HepG2 (cell line): ENCODE measurements around the gene SASH1.

Source experiments
- EP300 ChIP-seq, 3 experiments: sonication (generic) in 1 of 3; formaldehyde crosslinking in 1 of 3; IDR thresholded peaks; 2 replicates each; pipeline versions ENCODE4 v1.5.1 to v1.6.1; 2011 to 2020; ENCODE audit warnings: low read depth in 2 of 3, low read length in 2 of 3, borderline replicate concordance in 1 of 3, improper control_type of control experiment in 1 of 3, mild to moderate bottlenecking in 1 of 3, missing genetic modification reagents in 1 of 3, moderate library complexity in 1 of 3
- EZH2 ChIP-seq: conservative IDR thresholded peaks from 2 replicates; pipeline ENCODE4 v1.6.1; 2012; ENCODE audit warnings: mild to moderate bottlenecking, low read depth, low read length, moderate library complexity
- POLR2A ChIP-seq, 2 experiments: IDR thresholded peaks; 2 replicates each; pipeline ENCODE4 v1.6.1; 2011; ENCODE audit warnings: low read depth in 2 of 2, low read length in 2 of 2, mild to moderate bottlenecking in 1 of 2, moderate library complexity in 1 of 2; ENCODE audit not compliant: insufficient read depth in 1 of 2
- SP1 ChIP-seq, 2 experiments: fragments of 450-650 bp in 1 of 2; sonication (generic) in 1 of 2; formaldehyde crosslinking in 1 of 2; IDR thresholded peaks; 2 replicates each; pipeline versions ENCODE4 v1.4.0 to v1.6.1; 2016 to 2020; ENCODE audit warnings: missing genetic modification reagents in 1 of 2
- ZNF280D ChIP-seq: sonication (generic); formaldehyde crosslinking; IDR thresholded peaks from 2 replicates; pipeline ENCODE4 v1.5.1; 2020; ENCODE audit warnings: mild to moderate bottlenecking, missing genetic modification reagents

GRCh38 chr6:148311966-148312669 is 30.5 kb upstream of the SASH1 start:
- no peak for TF ChIP-seq EP300 (IDR thresholded peaks at IDR 0.05; ENCODE audit: low read depth in 2 of 2, low read length in 2 of 2)
- TF ChIP-seq EP300 (CRISPR knock-in tag; IDR thresholded peaks at IDR 0.05; ENCODE audit: borderline replicate concordance) = no peak
- TF ChIP-seq ZNF280D (CRISPR knock-in tag) = no peak
- TF ChIP-seq SP1 (IDR thresholded peaks at IDR 0.05) = no peak
- TF ChIP-seq SP1 (CRISPR knock-in tag; IDR thresholded peaks at IDR 0.05) = no peak
- TF ChIP-seq POLR2A (IDR thresholded peaks at IDR 0.05; ENCODE audit: insufficient read depth in 1 of 2, low read depth in 2 of 2, low read length in 2 of 2) = no peak
- TF ChIP-seq EZH2 = no peak
